Bone marrow (tissue), 2 donors: ENCODE measurements around the gene ASPSCR1.
"Not testable (repeated sequence)": the region's sequence is repeated elsewhere in the genome, so short reads cannot be mapped to it uniquely, and the experiment has no call there.

Experiments
- DNase-seq, 2 donors: peaks; one replicate each; lab custom pipeline; 2025; lab: John Stamatoyannopoulos, UW

Gene ASPSCR1

GRCh38 chr17:81941484-81942166 lies 35.8 kb upstream of the ASPSCR1 start:
- DNase-seq: no peak

GRCh38 chr17:81942167-81942553 lies 35.3 kb upstream of the ASPSCR1 start:
- no peak for DNase-seq

- no peak for DNase-seq
Measured at GRCh38 chr17:81944858-81945257, 32.6 kb upstream of the ASPSCR1 start.

- DNase-seq: no peak
Measured at GRCh38 chr17:81947189-81947588, 30.2 kb upstream of the ASPSCR1 start, which contains the start of gene MYADML2. Gene MYADML2 (minus strand): TSS chr17:81947233. CDS start chr17:81941741, 5,492 bp downstream.

- no peak for DNase-seq
Measured at GRCh38 chr17:81948635-81949378, 28.6 kb upstream of the ASPSCR1 start.

- DNase-seq: no peak
Measured at GRCh38 chr17:81950501-81950900, 26.9 kb upstream of the ASPSCR1 start.

GRCh38 chr17:81951785-81952684 lies 25.4 kb upstream of the ASPSCR1 start:
- DNase-seq: no peak

GRCh38 chr17:81952792-81953228 lies 24.6 kb upstream of the ASPSCR1 start:
- DNase-seq: no peak

GRCh38 chr17:81953443-81953842 lies 24.0 kb upstream of the ASPSCR1 start:
- not testable (repeated sequence) for DNase-seq

GRCh38 chr17:81954131-81955057 lies 23.0 kb upstream of the ASPSCR1 start:
- DNase-seq: no peak

GRCh38 chr17:81955058-81955681 lies 22.3 kb upstream of the ASPSCR1 start:
- DNase-seq: no peak

- DNase-seq: no peak
Measured at GRCh38 chr17:81955756-81956544, 21.5 kb upstream of the ASPSCR1 start.

- no peak for DNase-seq
Measured at GRCh38 chr17:81956607-81957589, 20.5 kb upstream of the ASPSCR1 start.

GRCh38 chr17:81957691-81958432 lies 19.6 kb upstream of the ASPSCR1 start:
- DNase-seq: no peak

GRCh38 chr17:81958633-81959342 lies 18.6 kb upstream of the ASPSCR1 start:
- no peak for DNase-seq

- DNase-seq: peak in 1 of 2 donors; percentile 53
Measured at GRCh38 chr17:81959362-81960129, 17.9 kb upstream of the ASPSCR1 start.
